HG03060 (cell line): ENCODE results near the gene CDA.

ENCODE experiments used
- ATAC-seq: cut with Tn5 transposase; IDR thresholded peaks from one replicate; pipeline ENCODE4 v1.9.1; 2021; ENCODE audit warnings: low read depth, moderate number of reproducible peaks; ENCODE audit not compliant: unreplicated experiment

The CDA gene

GRCh38 chr1:20614131-20614579 lies 25.3 kb downstream of the CDA start:
- ATAC-seq, result no peak

- ATAC-seq, result no peak
Measured at GRCh38 chr1:20615946-20616846, 27.3 kb downstream of the CDA start.

GRCh38 chr1:20616847-20617487 lies 28.1 kb downstream of the CDA start:
- ATAC-seq, result no peak

- ATAC-seq, result no peak
Measured at GRCh38 chr1:20618550-20618949, 29.7 kb downstream of the CDA start.

GRCh38 chr1:20619999-20620398 lies 31.1 kb downstream of the CDA start:
- no peak for ATAC-seq

- no peak for ATAC-seq
Measured at GRCh38 chr1:20621012-20621411, 32.1 kb downstream of the CDA start.

- no peak for ATAC-seq
Measured at GRCh38 chr1:20624709-20625108, 35.8 kb downstream of the CDA start.

- ATAC-seq, result no peak
Measured at GRCh38 chr1:20625176-20626097, 36.5 kb downstream of the CDA start.

- ATAC-seq, result no peak
Measured at GRCh38 chr1:20626098-20626427, 37.2 kb downstream of the CDA start.

GRCh38 chr1:20626524-20626923 lies 37.6 kb downstream of the CDA start:
- no peak for ATAC-seq

GRCh38 chr1:20630729-20631128 lies 41.8 kb downstream of the CDA start:
- ATAC-seq, result no peak

GRCh38 chr1:20632386-20632785 lies 43.5 kb downstream of the CDA start:
- no peak for ATAC-seq

- ATAC-seq, result no peak
Measured at GRCh38 chr1:20633190-20634064, 44.5 kb downstream of the CDA start, which contains the start of gene PINK1. Gene PINK1, plus strand, starts transcription at chr1:20633458. Its CDS starts 91 bp downstream, at chr1:20633549.

- ATAC-seq, result no peak
Measured at GRCh38 chr1:20634065-20634593, 45.2 kb downstream of the CDA start.

- ATAC-seq, result no peak
Measured at GRCh38 chr1:20634594-20635084, 45.7 kb downstream of the CDA start.

GRCh38 chr1:20636785-20637347 lies 48.0 kb downstream of the CDA start:
- ATAC-seq, result no peak

GRCh38 chr1:20640183-20640597 lies 51.3 kb downstream of the CDA start:
- ATAC-seq, result no peak

- no peak for ATAC-seq
Measured at GRCh38 chr1:20641975-20642374, 53.1 kb downstream of the CDA start.

GRCh38 chr1:20643080-20643479 lies 54.2 kb downstream of the CDA start:
- no peak for ATAC-seq
